Endothelial cell of umbilical vein (primary cell): Measurements from ENCODE around the gene GNA12.

ENCODE experiments used
- CTCF ChIP-seq, 2 donors: IDR thresholded peaks; 1 replicate in 1 of 2; 2 replicates in 1 of 2; pipeline ENCODE4 v1.5.1; 2011; ENCODE audit warnings: low read length in 2 of 2, mild to moderate bottlenecking in 2 of 2, moderate library complexity in 2 of 2, control low read depth in 1 of 2, inconsistent platforms in 1 of 2, low read depth in 1 of 2; ENCODE audit not compliant: insufficient read depth in 1 of 2; ENCODE audit errors: extremely low read depth in 1 of 2
- EZH2 ChIP-seq: IDR thresholded peaks from 2 replicates; pipeline ENCODE4 v1.6.1; 2012; ENCODE audit warnings: borderline replicate concordance, low read depth, mild to moderate bottlenecking, moderate library complexity, low read length, inconsistent platforms; ENCODE audit not compliant: severe bottlenecking
- FOS ChIP-seq: IDR thresholded peaks from 2 replicates; pipeline ENCODE4 v1.6.1; 2011; ENCODE audit warnings: mild to moderate bottlenecking, low read length, moderate library complexity, borderline replicate concordance; ENCODE audit not compliant: insufficient read depth
- GATA2 ChIP-seq: IDR thresholded peaks from 2 replicates; pipeline ENCODE4 v1.7.0; 2011; ENCODE audit warnings: low read depth, mild to moderate bottlenecking, moderate library complexity, mixed read lengths, low read length; ENCODE audit not compliant: insufficient read length, insufficient read depth
- MAX ChIP-seq: IDR thresholded peaks from 2 replicates; pipeline ENCODE4 v1.6.1; 2011; ENCODE audit not compliant: insufficient read depth, insufficient read length
- MYC ChIP-seq: IDR thresholded peaks from one replicate; pipeline ENCODE4 v1.6.1; 2011; ENCODE audit warnings: mild to moderate bottlenecking, low read depth, low read length
- POLR2A ChIP-seq: IDR thresholded peaks from 2 replicates; pipeline ENCODE4 v1.6.1; 2012; ENCODE audit warnings: low read depth, mild to moderate bottlenecking, control low read depth, low read length
- POLR2AphosphoS5 ChIP-seq: IDR thresholded peaks from 2 replicates; pipeline ENCODE4 v1.6.1; 2012; ENCODE audit warnings: low read depth, mild to moderate bottlenecking, control low read depth, low read length, moderate library complexity; ENCODE audit not compliant: insufficient read depth

- TF ChIP-seq CTCF (IDR thresholded peaks at IDR 0.05; ENCODE audit: extremely low read depth in 1 of 2, insufficient read depth in 1 of 2, low read depth in 1 of 2, low read length in 2 of 2) (no peak), MYC (no peak), POLR2AphosphoS5 (no peak), FOS (no peak), POLR2A (no peak), GATA2 (no peak), MAX (peak; percentile 6), EZH2 (no peak)
Observed at GRCh38 chr7:2880051-2880450, 35.9 kb upstream of the GNA12 start.
